PFSK-1 (cell line): ENCODE results near the gene CERS6.

ENCODE experiments used
- FOXP2 ChIP-seq: optimal IDR thresholded peaks from 2 replicates; pipeline ENCODE3; 2011; ENCODE audit warnings: borderline replicate concordance, control low read depth, inconsistent platforms; ENCODE audit not compliant: insufficient read depth; ENCODE audit errors: extremely low read length, extremely low read depth
- POLR2AphosphoS5 ChIP-seq: IDR thresholded peaks from 2 replicates; pipeline ENCODE4 v1.6.1; 2012; ENCODE audit warnings: low read depth, mild to moderate bottlenecking, control low read depth, low read length, moderate library complexity
- SIN3A ChIP-seq: IDR thresholded peaks from 2 replicates; pipeline ENCODE4 v1.6.1; 2012; ENCODE audit warnings: mild to moderate bottlenecking, low read length, moderate library complexity, borderline replicate concordance; ENCODE audit not compliant: insufficient read depth
- TAF1 ChIP-seq: IDR thresholded peaks from 2 replicates; pipeline ENCODE4 v1.6.1; 2012; ENCODE audit warnings: low read length, control low read depth, borderline replicate concordance; ENCODE audit not compliant: insufficient read depth
- TF ChIP-seq, protein P1 (sequence below), 2 experiments: IDR thresholded peaks; 2 replicates each; pipeline versions ENCODE4 v1.6.1 to v1.8.0; 2011 to 2012; ENCODE audit warnings: low read depth in 2 of 2, low read length in 2 of 2, control low read depth in 1 of 2, inconsistent platforms in 1 of 2, mild to moderate bottlenecking in 1 of 2, moderate library complexity in 1 of 2; ENCODE audit not compliant: insufficient read depth in 1 of 2

Gene CERS6

DNA sequence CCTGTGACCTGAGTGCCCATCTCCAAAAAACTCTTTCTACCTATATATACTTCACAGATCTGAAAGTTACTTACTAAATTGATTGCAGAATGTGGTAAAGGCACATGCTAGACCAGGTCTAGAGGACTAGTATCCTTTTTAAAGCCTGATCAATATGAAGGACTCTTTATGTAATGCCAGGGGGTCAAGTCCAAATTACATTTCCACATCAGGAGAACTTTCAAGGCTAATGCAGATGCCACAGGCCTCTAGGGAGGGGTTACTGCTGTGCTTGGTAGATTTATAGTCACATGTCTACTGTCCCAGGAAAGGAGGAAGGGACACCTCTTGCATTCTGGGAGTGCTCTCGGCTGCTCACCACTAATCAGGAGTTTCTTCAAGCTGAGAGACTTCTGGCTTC is 227.9 kb downstream of the CERS6 start:
- TF ChIP-seq, protein P1, sequence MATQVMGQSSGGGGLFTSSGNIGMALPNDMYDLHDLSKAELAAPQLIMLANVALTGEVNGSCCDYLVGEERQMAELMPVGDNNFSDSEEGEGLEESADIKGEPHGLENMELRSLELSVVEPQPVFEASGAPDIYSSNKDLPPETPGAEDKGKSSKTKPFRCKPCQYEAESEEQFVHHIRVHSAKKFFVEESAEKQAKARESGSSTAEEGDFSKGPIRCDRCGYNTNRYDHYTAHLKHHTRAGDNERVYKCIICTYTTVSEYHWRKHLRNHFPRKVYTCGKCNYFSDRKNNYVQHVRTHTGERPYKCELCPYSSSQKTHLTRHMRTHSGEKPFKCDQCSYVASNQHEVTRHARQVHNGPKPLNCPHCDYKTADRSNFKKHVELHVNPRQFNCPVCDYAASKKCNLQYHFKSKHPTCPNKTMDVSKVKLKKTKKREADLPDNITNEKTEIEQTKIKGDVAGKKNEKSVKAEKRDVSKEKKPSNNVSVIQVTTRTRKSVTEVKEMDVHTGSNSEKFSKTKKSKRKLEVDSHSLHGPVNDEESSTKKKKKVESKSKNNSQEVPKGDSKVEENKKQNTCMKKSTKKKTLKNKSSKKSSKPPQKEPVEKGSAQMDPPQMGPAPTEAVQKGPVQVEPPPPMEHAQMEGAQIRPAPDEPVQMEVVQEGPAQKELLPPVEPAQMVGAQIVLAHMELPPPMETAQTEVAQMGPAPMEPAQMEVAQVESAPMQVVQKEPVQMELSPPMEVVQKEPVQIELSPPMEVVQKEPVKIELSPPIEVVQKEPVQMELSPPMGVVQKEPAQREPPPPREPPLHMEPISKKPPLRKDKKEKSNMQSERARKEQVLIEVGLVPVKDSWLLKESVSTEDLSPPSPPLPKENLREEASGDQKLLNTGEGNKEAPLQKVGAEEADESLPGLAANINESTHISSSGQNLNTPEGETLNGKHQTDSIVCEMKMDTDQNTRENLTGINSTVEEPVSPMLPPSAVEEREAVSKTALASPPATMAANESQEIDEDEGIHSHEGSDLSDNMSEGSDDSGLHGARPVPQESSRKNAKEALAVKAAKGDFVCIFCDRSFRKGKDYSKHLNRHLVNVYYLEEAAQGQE (IDR thresholded peaks at IDR 0.05; ENCODE audit: insufficient read depth in 1 of 2, low read depth in 2 of 2, low read length in 2 of 2) = no peak
- TF ChIP-seq FOXP2 (no peak), POLR2AphosphoS5 (no peak), SIN3A (no peak)

DNA sequence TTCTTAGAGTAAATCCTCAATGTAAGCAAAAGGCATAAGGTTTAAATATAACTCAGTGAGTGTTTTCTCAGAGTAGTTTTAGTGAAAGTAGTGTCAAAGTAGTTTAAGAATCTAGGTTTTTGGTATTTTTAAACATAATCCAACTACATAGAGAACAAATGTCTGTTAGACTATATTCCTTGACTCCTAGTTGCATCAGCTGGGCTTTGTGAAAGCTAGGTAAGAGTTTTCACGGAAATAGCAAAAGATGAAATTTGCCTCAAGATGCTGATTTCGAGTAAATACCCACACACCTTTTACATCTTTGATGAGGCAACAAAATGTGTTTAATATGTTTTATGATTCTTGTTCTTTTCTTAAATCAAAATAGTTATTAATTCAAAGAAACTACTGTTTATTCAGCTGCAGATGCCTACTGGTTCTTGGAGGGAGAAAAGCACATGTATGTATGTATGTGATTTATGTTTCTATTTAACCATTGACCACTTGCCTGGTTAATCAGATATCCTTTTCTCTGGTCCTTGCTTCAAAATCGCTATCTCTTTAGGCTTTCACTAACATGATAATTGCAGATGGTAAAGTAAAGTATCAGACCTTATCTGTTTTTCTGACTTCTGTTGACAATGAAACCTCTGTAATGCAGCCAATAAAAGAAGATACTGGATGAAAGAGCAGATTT is 229.0 kb downstream of the CERS6 start:
- TF ChIP-seq POLR2AphosphoS5 (no peak), FOXP2 (no peak), TAF1 (no peak), SIN3A (no peak)
- TF ChIP-seq, protein P1 (IDR thresholded peaks at IDR 0.05; ENCODE audit: insufficient read depth in 1 of 2, low read depth in 2 of 2, low read length in 2 of 2) = no peak

DNA sequence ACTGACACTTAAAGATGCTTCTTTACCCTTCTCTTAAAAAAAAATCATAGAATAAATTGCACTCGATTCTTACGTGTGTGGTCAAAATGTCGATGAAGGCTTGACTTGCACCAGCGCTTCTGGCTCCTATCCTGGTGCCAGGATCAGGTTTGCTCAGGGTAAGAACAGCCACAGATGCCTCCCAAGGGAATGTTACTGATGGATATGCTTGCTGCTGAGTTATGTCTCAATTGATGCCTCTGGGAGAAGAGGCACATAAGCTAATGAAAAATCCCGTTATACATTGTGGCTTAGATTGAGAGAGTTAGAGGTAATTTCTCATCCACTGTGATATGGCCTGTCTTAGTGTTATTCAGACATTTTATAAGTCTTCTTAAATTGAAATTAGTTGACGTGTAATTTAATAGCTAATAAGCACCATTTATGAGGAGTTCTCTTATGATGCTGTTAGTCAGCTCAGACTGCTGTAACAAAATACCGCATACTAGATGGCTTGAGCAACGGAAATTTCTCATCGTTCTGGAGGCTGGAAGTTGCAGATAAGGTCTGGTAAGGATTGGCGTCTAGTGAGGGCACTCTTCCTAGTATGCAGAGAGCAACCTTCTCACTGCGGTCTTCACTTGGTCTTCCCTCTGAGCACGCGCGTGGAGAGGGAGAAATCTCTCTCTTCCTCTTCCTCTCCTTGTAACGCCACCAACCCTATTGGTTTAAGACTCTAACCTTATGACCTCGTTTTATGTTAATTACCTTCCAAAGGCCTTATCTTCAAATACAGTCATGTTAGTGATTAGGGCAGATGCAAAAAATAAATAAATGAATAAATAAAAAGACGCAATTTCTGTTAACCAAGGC is 229.8 kb downstream of the CERS6 start:
- TF ChIP-seq, protein P1 (IDR thresholded peaks at IDR 0.05; ENCODE audit: insufficient read depth in 1 of 2, low read depth in 2 of 2, low read length in 2 of 2) = no peak
- no peak for TF ChIP-seq SIN3A
- TF ChIP-seq POLR2AphosphoS5 = no peak
- TF ChIP-seq FOXP2 = no peak
- TF ChIP-seq TAF1 = no peak

DNA sequence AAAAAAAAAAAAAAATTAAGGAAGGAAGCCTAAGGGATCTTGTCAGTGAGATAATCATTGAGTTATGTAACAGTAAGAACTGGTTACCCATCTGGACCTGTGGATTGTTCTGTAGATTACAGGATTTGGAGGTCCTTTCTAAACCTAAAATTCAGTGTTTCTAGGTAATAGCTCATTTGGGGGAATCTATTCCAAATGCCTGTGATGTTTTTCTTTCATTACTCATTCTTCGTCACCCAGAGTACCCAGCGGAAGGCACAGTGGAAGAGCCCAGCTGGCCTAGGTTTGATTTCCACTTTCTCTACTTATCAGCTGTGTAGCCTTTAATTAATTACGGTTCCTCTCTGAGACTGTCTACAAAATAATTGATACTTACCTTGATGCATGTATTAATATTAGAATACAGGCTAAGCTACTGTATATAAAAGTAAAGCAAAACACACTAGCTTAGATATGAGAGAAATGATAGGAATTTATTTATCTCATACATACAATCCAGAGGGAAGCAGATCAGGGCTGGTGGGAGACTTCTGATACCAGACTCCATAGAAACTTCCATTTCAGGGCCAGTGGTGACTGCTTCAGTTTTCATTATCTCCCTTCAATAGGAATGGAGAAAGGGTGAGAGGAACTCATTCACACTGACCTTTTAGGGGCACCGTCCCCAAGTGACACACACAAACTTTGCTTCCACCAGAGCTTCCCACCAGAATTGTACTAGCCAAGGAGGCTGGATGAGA is 230.6 kb downstream of the CERS6 start:
- no peak for TF ChIP-seq FOXP2

DNA sequence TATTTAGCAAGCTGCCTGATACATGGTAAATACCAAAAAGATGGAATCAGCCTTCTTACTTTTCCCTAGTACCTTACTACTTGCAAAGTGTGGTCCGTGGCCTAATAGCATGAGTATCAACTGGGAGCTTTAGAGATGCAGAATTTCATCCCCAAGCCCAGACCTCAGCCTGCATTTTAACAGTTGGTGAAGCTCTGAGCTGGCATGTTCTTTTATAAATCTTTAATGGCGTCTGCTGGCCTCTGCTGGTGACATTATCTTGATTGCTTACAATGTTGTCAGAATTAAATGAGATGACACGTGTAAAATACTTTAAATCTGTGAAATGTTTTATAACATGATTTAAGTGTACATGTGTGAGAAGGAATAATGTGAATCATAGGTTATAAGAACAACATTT is 231.2 kb downstream of the CERS6 start:
- TF ChIP-seq TAF1 (no peak), FOXP2 (no peak), POLR2AphosphoS5 (no peak), SIN3A (no peak)
- TF ChIP-seq, protein P1 (IDR thresholded peaks at IDR 0.05; ENCODE audit: insufficient read depth in 1 of 2, low read depth in 2 of 2, low read length in 2 of 2) = no peak
